HL-60/S4 treated with phorbol 12-myristate 13-acetate at 8.2 ng/mL for 4 days and 3 days (cell line): ENCODE results near the gene LAP3.

ENCODE experiments used
- in situ Hi-C: fragments of 300-500 bp; cut with MboI; formaldehyde crosslinking; loops from 2 replicates; pipeline ENCODE4 v1.15.0; 2022; ENCODE audit warnings: low sequenced_read_pairs

Gene LAP3

DNA sequence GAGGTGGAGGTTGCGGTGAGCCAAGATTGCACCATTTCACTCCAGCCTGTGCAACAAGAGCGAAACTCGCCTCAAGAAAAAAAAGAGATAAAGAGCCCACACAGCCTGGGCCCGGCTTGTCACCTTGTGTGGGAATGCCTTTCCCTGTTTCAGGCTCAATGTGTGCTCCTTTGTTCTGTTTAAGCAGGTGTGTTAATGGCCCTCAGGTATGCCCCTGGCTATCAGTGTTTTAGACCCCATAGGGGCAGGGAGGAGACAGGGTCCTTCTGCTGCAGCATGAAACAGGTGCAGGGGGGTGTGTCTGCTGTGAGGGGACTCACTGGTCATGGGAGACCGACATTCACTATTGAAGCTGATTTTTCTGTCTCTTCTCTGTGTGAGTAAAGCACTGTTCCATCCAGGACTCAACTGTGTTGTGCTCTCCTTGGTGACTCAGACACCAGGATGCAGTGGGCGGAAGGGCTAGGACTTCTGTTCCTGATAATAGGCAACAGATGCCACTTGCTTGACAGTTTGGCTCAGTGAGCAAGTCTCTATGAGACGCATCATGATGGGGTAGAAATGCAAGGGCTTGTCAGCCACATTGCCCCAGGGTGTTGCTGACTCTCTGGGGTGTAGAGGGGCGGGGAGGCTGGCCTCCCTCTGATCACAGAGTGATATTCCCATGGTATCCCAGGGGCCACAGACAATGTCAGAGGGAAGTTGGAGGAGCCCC is 15.6 kb upstream of the LAP3 start:
- in situ Hi-C loops, result no loop called here

DNA sequence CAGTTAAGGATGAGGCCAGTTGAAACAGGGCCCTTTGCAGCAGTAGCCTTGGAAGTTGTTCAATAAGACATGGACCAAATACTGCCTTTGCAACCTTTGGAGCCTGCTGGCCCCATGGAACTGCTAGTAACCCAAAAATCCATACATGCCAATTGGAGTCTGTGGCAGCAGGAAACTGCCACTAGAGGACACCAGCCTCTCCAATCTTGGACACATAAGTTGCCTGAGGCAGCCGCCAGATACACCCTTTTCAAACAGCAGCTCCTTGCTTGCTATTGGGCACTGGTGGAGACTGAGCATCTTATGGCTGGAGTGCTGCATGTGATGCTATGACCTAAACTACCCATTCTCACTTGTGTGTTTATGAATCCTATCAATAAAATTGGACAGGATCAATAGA is 14.8 kb upstream of the LAP3 start:
- in situ Hi-C loops, result no loop called here

DNA sequence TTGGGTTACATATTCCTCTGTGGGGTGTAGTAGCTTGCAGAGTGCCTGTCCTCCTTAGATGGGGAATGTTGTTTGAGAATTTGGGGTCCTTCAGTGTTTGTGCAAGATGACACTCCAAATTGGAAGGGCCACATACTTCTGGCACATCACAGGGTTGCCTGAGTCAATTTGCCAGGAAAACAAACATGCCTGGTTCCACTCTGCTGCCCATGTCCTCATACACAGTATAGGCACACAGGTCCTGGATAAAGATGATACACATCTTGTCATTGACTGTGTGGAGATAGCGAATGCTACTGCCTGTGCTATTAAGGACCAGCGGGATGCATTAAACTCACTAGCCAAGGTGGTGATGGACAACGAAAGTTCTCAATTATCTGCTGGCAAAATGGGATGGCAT is 11.2 kb upstream of the LAP3 start:
- in situ Hi-C loops, result no loop called here

DNA sequence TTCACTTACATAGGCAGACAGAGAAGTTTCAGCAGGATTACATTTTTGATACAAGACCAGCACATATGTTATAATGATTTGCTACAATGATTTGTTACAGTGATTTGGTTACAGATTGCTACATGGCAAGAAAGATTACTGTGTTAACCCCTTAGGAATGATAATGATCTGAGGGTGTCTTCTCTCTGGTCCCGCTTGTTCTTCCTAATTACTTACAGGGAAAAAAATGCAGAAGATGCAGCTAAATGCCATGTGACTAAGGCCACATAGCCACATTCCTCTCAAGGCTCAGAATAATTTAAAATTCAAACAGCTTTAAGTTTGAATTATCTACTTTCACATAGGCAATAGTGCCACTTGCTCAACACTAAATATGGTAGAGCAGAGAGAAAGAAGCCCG is 9.7 kb upstream of the LAP3 start:
- in situ Hi-C loops, result no loop called here

DNA sequence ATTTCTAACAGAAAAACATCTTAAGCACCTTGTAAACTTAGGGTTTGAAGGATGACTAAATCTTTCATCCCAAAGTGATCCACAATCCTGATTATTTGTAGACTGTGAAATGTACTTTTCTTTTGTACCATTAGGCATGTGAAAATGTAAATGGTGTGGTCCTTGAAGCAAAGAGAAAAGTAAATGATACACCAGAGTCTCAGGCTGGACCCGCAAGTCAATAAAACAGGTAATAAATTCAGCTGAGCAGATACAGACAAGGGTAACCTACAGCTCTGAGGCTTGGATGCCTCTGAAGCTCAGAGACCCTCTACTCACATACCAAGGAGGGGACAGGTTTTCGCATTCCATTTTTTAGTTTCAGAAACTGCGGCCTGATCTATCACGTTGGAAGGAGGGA is 2.8 kb upstream of the LAP3 start:
- in situ Hi-C loops, result no loop called here

DNA sequence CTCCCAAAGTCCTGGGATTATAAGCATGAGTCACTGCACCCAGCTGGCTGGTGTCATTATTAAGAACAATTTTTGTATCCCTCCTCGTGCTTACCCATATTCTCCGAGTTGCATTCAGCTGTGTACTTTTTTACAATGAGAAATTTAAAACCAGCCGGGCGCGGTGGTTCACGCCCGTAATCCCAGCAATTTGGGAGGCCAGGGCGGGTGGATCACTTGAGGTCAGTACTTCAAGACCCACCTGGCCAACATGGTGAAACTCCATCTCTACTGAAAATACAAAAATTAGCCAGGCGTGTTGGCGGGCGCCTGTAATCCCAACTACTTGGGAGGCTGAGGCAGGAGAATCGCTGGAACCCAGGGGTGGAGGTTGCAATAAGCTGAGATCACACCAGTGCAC is 1.8 kb upstream of the LAP3 start:
- in situ Hi-C loops, result loop anchor here (25.0 kb wide), 1 partner anchor 237 kb away; the partner anchor contains the start of genes DCAF16 and NCAPG

DNA sequence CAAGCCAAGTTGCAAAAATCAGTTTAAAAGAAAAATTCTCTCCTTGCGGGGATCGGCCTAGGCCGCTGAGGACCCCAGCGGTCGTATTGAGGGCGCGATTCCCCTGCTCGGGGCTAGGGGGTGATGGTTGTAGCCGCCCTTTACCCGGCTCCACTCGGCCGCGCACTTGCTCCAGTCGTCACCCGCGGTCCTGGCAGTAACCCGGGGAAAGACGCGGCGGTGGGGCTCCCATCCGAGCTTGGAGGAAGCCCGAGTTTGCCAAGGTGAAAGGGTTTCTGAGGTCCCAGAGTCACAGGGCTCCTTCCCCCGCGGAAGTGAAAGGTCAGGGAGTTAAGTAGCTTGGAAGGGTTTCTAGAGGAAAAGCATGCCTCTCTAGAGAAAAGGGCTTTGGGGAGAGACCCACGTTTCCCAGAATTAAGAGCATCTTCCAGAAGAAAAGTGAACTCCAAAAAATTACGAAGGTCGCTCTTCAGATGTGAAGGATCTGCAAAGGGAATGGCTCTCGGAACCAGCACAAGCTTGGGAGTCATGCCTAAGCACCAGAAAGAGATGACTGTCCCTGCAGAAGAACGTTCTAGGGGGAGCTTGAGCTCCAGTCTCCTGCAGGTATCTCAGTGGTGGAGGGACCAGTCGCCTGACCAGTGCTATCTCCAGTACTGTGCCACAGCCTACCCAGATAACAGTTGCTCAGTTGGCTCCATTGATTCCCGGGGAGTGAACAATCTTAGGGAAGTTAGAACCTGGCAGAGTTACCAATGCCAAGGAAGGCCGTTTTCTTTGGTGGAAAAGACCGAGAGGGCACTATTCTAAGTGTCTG is 875 bp downstream of the LAP3 start:
- in situ Hi-C loops, result loop anchor here (25.0 kb wide), 1 partner anchor 234 kb away; the partner anchor contains the start of genes DCAF16 and NCAPG

DNA sequence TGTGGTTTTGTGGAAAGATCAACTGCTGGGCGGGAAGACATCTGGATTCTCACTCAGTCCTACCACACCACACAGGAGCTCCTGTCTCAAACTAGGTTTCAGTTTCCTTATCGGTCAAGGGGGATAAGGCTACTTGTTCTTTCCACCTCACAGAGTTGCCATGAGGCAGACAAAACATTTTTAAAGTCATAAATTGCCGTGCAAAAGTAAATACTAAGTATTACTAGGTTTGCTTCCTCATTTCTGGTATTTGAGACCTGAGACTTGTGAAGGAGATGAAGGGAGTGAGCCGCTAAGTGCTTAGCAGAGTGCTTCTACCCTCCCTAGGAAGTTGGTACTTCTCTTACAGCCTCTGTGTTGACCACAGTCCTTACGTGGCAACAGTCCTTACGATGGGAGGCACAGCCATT is 1.5 kb downstream of the LAP3 start:
- in situ Hi-C loops, result loop anchor here (25.0 kb wide), 1 partner anchor 234 kb away; the partner anchor contains the start of genes DCAF16 and NCAPG

DNA sequence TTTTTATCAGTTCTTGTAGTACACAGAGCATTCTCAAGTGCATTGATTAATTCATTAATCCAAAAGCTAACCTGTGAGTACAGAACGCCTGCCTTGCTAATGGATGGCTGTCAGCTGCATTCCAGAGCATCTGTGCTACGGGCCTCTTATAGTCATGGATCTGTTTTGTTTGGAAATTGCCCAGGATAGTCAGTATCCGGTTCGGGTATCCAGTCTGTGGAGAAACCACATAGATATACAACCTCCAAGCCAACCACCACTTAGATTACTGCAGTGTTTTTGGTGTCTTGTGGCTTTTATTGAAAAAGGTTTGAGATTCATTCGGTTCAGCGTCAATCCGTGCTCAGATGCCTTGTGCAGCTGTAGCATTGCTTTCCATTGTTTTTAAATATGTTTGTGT is 4.0 kb downstream of the LAP3 start:
- in situ Hi-C loops, result loop anchor here (25.0 kb wide), 1 partner anchor 231 kb away; the partner anchor contains the start of genes DCAF16 and NCAPG

DNA sequence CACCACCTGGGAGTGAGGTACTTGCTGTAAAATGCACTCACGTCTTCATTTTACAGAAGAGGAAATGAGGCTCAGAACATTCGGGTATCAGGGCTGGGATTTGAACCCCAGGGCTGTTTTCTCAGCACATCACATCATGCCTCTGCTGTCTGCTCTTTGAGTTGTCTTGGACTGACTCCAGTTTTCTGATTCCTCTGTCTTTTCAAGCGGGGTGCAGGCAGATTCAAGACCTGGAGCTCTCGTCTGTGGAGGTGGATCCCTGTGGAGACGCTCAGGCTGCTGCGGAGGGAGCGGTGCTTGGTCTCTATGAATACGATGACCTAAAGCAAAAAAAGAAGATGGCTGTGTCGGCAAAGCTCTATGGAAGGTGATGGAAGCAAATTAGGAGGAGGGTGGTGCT is 6.3 kb downstream of the LAP3 start:
- in situ Hi-C loops, result loop anchor here (25.0 kb wide), 1 partner anchor 229 kb away; the partner anchor contains the start of genes DCAF16 and NCAPG

DNA sequence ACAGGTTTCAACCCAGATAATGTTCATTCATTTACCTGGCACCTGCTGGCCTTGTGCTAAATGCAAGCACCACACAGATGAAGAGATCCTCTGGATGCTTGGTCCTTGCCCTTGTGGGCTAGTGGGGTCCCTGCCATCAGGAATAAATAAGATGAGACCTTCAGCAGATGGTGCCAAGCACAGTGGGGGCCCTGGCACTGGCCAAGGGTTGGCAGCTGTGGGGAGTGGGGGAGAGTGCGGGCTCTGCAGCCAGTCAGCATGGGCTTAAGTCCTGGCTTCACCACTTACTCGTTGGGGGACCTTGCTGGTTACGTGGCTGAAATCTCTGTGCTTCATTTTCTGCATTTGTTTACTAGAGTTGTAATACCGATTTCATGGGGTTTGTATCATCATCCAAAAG is 6.9 kb downstream of the LAP3 start:
- in situ Hi-C loops, result loop anchor here (25.0 kb wide), 1 partner anchor 228 kb away; the partner anchor contains the start of genes DCAF16 and NCAPG

DNA sequence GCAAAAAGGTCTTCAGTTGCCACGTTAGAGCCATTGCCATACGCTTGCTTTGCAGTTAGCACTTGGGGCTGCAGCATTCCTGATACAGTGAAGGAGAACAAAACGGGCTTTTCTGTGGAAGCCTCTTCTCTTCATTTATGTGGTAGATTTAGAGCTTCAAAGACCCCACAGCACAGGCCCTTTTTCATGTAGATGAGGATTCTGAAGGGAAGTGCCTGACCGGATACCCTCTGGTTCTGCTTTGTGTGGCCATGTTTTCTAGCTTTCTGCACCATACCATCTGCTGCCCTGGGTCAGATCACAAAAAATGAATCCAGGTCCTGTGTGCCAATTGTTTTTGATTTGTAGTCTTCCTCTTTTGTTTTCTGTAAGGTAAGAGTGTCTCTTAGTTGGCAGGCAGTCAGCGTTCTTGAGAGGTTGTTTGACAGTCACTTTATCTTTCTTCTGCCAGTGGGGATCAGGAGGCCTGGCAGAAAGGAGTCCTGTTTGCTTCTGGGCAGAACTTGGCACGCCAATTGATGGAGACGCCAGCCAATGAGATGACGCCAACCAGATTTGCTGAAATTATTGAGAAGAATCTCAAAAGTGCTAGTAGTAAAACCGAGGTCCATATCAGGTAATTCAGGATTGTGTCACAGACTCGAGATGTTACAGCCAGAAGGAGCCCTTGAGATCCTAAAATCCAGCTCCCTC is 7.7 kb downstream of the LAP3 start:
- in situ Hi-C loops, result loop anchor here (25.0 kb wide), 1 partner anchor 228 kb away; the partner anchor contains the start of genes DCAF16 and NCAPG

DNA sequence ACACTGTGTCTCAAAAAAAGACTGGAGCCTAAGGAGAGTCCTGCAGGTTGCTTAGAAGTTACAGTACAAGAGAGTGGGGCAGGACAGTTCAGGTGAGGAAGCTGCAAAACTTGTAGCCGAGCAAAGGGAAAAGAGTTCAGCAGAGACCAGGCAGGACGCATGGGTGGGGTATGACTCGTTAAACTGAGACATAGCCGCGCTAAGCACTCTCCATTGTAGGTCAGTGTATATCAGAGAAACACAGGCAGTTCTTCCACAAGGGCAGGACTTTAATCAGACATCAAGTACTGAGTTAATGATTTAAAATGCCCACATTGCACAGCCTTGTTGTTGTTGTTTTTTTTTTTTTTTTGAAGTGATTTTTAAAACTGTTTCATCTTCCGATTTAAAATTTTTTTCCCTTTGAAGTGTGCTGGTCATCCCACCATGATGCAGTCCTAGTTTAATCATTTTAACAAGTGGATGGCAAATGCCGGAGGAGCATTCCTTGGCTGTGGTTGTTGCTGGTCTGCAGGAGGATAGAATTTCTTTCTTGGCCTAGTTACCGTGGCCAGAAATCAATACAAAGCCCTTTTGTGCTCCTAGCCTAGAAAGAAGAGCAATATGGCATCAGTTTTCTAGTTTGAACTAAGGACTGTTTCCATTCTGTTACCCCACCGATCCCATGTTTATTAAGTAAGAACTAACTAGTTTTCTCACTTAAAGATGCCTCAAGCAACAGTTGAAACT is 10.3 kb downstream of the LAP3 start:
- in situ Hi-C loops, result loop anchor here (25.0 kb wide), 1 partner anchor 225 kb away; the partner anchor contains the start of genes DCAF16 and NCAPG

DNA sequence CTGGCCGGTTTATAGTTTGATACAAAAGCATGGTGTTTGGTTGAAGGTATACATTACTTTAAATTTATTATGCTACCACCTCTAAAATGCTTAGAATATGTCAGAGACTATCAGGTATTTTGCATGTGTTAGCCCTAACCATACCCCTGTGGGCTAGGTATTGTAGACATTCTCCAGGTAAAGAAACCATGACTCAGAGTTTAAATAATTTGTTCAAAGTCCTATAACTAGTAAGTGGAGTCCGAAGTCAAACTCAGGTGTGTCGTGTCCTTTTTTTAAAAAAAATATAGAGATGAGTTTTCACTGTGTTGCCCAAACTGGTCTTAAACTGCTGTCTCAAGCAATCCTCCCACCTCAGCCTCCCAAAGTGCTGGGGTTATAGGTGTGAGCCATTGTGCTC is 12.4 kb downstream of the LAP3 start:
- in situ Hi-C loops, result loop anchor here (25.0 kb wide), 1 partner anchor 223 kb away; the partner anchor contains the start of genes DCAF16 and NCAPG

DNA sequence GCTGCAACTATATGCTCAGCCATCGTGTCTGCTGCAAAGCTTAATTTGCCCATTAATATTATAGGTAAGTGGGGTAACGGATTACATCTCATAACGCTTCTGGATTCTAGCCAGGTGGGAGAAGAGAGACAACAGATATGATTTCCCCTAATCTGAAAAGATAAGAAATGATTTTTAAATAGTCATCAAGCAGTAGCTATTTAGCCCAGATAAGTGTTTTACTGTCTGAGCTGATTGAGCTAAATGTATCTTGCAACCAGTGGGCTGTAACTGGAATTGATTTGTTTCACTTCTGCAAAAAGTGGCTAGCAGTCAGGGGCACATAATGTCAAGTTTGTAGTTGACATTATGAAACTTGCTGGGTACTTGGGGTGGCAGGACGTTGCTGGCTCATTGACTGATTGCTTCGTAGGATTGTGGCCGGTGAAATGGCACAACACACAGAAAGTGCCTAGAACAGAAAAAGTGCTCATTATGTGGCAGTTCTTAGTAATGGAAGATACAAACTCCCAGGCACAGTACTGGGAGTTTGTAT is 18.5 kb downstream of the LAP3 start:
- in situ Hi-C loops, result loop anchor here (25.0 kb wide), 1 partner anchor 217 kb away; the partner anchor contains the start of genes DCAF16 and NCAPG

DNA sequence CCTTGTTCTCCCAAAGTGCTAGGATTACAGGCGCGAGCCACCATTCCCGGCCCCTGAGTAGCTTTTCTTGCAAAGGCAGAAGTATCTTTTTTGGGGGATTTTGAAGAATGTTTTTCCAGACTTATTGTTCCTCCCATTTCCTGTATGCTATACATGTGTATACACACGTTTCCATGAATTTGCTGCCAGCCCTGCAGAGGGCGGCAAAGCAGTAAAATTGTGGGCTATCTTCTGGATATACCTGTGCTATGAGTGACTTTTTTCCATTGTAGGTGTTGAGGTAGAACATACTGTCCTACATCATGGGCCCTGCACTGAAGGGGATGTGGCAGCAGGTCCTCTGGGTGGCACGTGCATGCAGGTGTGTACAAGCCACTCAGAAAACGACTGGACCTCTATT is 20.5 kb downstream of the LAP3 start:
- in situ Hi-C loops, result loop anchor here (25.0 kb wide), 1 partner anchor 215 kb away; the partner anchor contains the start of genes DCAF16 and NCAPG

DNA sequence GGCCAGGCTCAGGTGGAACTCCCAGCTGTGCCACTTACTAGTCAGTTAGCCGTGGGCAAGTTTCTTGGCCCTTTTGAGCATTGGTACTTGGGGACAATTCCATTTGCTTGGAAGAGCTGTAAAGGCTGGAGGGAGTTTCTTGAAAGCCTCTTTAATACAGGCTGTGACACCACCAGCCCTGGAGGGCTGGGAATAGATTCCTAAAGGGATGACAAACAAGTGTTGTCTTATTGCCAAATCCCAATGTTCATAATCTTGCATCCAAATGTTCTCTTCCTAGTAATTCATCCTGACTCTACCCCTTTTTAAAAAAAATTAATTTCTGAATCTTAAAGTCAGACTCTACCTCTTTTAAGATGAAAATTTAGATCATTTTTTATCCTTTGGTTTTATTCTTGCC is 22.8 kb downstream of the LAP3 start:
- in situ Hi-C loops, result loop anchor here (25.0 kb wide), 1 partner anchor 212 kb away; the partner anchor contains the start of genes DCAF16 and NCAPG

DNA sequence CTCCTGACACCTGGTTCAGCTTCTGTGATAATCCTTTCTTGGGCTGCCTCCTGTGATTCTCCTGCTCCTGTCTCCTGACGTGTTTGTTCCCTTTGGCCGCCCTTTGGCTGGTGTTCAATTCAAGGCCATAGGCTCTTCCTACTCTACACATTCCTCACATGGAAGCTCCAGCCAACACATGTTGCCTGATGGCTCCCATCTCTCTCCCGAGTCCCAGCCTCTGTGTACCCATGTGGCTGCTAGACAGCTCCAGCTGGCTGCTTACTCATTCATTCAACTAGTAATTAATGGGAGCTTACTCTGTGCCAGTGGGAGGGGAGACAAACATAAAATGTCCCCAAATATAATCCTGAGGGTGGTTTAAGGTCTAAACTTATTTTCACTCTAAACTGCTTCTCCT is 28.2 kb downstream of the LAP3 start:
- in situ Hi-C loops, result no loop called here

DNA sequence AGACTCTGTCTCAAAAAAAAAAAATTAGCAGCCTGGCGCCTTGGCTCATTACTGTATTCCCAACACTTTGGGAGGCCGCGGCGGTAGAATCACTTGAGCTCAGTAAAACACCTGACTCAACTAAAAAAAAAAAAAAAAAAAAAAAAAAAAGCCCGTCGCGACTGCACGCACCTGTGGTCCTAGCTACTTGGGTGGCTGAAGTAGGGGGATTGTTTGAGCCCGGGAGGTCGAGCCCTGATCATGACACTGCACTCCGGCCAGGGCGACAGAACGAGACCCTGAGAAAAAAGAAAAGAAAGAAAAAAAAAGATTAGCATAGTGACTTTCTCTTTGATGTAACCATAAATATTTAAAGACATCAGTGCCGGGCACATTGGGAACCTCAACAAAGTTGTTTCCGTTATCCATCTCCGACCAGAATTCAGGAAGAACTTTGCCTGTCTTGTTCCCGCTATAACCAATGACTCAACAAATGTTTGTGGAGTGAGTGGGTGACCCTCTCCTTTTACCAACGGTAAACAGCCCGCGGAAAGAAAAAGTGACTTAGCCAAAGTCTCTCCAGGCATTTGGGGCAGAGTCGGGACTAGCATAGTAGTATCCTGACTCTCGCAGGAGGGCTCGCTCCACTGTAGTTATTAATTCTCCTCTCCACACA is 36.9 kb downstream of the LAP3 start:
- in situ Hi-C loops, result no loop called here
